Measurements from ENCODE around the gene CRYL1. TPM values are rescaled to one million over a fixed set of nuclear protein-coding genes. Genes with fewer than 3 reads are reported as not detected.

Gene CRYL1
- total RNA-seq, 3 donors from 2014 or later (not counting 1 experiment from before 2014, with no cell fraction given), result 13.4 to 15.8 (median 14.9) TPM

GRCh38 chr13:20422362-20422761, 103.3 kb downstream of the CRYL1 start:
- 86% methylated on average over 4 of the region's 4 CpGs for WGBS (ENCODE audit: insufficient coverage)
- no peak overlapping the region for H3K27ac ChIP-seq (ENCODE audit: low read length)
- Mint-ChIP-seq H3K27me3 (ENCODE audit: low read depth in 2 of 2) (peaks cover 4 to 25% of the 10 kb centered on the region in 2 donors), H3K4me1 (peaks cover 17 to 24% of the 10 kb centered on the region in 2 donors), H3K4me3 (no peak overlapping the region), H3K9me3 (no peaks in the 10 kb centered on the region), H3K27ac (no peak overlapping the region), H3K36me3 (peaks cover 6% of the 10 kb centered on the region)
- H3K27me3 ChIP-seq (ENCODE audit: control insufficient read depth, insufficient read depth, low read length), result no peaks in the 10 kb centered on the region
- peaks cover 16% of the 10 kb centered on the region for H3K4me1 ChIP-seq (ENCODE audit: control insufficient read depth, insufficient read depth, low read length)
- ATAC-seq (no peak), DNase-seq (no peak)
- no peaks in the 10 kb centered on the region for H3K36me3 ChIP-seq (ENCODE audit: control insufficient read depth, insufficient read depth, low read length)
- H3K4me3 ChIP-seq (ENCODE audit: low read length), result no peak overlapping the region
- intact Hi-C loops (cut with micrococcal nuclease), result no loop called here
- H3K9me3 ChIP-seq (ENCODE audit: control insufficient read depth, insufficient read depth, low read length), result no peaks in the 10 kb centered on the region
- TF ChIP-seq CTCF (IDR thresholded peaks at IDR 0.05), result no peak

GRCh38 chr13:20420938-20421337, 104.7 kb downstream of the CRYL1 start:
- Histone ChIP-seq H3K27me3 (ENCODE audit: control insufficient read depth, insufficient read depth, low read length) (peaks cover 1% of the 10 kb centered on the region), H3K9me3 (ENCODE audit: control insufficient read depth, insufficient read depth, low read length) (no peaks in the 10 kb centered on the region), H3K4me3 (ENCODE audit: low read length) (no peak overlapping the region), H3K36me3 (ENCODE audit: control insufficient read depth, insufficient read depth, low read length) (no peaks in the 10 kb centered on the region), H3K27ac (ENCODE audit: low read length) (no peak overlapping the region), H3K4me1 (ENCODE audit: control insufficient read depth, insufficient read depth, low read length) (peaks cover 16% of the 10 kb centered on the region)
- DNase-seq, result no peak
- Mint-ChIP-seq H3K4me1 (peaks cover 11 to 18% of the 10 kb centered on the region in 2 donors), H3K4me3 (no peak overlapping the region), H3K27ac (no peak overlapping the region), H3K9me3 (no peaks in the 10 kb centered on the region), H3K36me3 (peaks cover 6% of the 10 kb centered on the region), H3K27me3 (ENCODE audit: low read depth in 2 of 2) (peaks cover 4 to 38% of the 10 kb centered on the region in 2 donors)
- intact Hi-C loops (cut with micrococcal nuclease), result no loop called here
- ATAC-seq, result no peak
- no peak for TF ChIP-seq CTCF (IDR thresholded peaks at IDR 0.05)
- 100% methylated on average over 5 of the region's 6 CpGs for WGBS (ENCODE audit: insufficient coverage)

- Histone ChIP-seq H3K27me3 (ENCODE audit: control insufficient read depth, insufficient read depth, low read length) (peaks cover 3% of the 10 kb centered on the region), H3K4me1 (ENCODE audit: control insufficient read depth, insufficient read depth, low read length) (peaks cover 16% of the 10 kb centered on the region), H3K27ac (ENCODE audit: low read length) (no peak overlapping the region), H3K4me3 (ENCODE audit: low read length) (no peak overlapping the region), H3K9me3 (ENCODE audit: control insufficient read depth, insufficient read depth, low read length) (no peaks in the 10 kb centered on the region), H3K36me3 (ENCODE audit: control insufficient read depth, insufficient read depth, low read length) (no peaks in the 10 kb centered on the region)
- Mint-ChIP-seq H3K27me3 (ENCODE audit: low read depth in 2 of 2) (peaks cover 4 to 42% of the 10 kb centered on the region in 2 donors), H3K4me3 (no peak overlapping the region), H3K36me3 (peaks cover 6% of the 10 kb centered on the region), H3K9me3 (no peaks in the 10 kb centered on the region), H3K4me1 (peaks cover 11 to 18% of the 10 kb centered on the region in 2 donors), H3K27ac (no peak overlapping the region)
- ATAC-seq, result no peak
- no peak for TF ChIP-seq CTCF (IDR thresholded peaks at IDR 0.05)
- WGBS (ENCODE audit: insufficient coverage), result 95% methylated on average over 7 of the region's 7 CpGs
- intact Hi-C loops (cut with micrococcal nuclease), result no loop called here
- no peak for DNase-seq
These were observed 106.7 kb downstream of the CRYL1 start for GRCh38 chr13:20418953-20419352.

- 95% methylated on average over 14 of the region's 14 CpGs for WGBS (ENCODE audit: insufficient coverage)
- H3K4me1 Mint-ChIP-seq, result peaks cover 27 to 35% of the 10 kb centered on the region in 2 donors
- H3K27ac Mint-ChIP-seq, result no peak overlapping the region
- Histone ChIP-seq H3K4me1 (ENCODE audit: control insufficient read depth, insufficient read depth, low read length) (peaks cover 30% of the 10 kb centered on the region), H3K27ac (ENCODE audit: low read length) (no peak overlapping the region), H3K27me3 (ENCODE audit: control insufficient read depth, insufficient read depth, low read length) (peaks cover 3% of the 10 kb centered on the region), H3K9me3 (ENCODE audit: control insufficient read depth, insufficient read depth, low read length) (no peaks in the 10 kb centered on the region), H3K36me3 (ENCODE audit: control insufficient read depth, insufficient read depth, low read length) (no peaks in the 10 kb centered on the region), H3K4me3 (ENCODE audit: low read length) (no peak overlapping the region)
- H3K9me3 Mint-ChIP-seq, result no peaks in the 10 kb centered on the region
- DNase-seq (no peak), ATAC-seq (no peak)
- H3K36me3 Mint-ChIP-seq, result no peaks in the 10 kb centered on the region
- H3K4me3 Mint-ChIP-seq, result no peak overlapping the region
- peaks cover 4 to 42% of the 10 kb centered on the region in 2 donors for H3K27me3 Mint-ChIP-seq (ENCODE audit: low read depth in 2 of 2)
- intact Hi-C loops (cut with micrococcal nuclease), result no loop called here
- no peak for TF ChIP-seq CTCF (IDR thresholded peaks at IDR 0.05)
These were observed 109.4 kb downstream of the CRYL1 start for GRCh38 chr13:20416223-20416745.

Measured in natural killer cell (primary cell).